B cell (primary cell): ENCODE measurements around the gene PTPRQ. TPM values are rescaled to one million over a fixed set of nuclear protein-coding genes. Genes with fewer than 3 reads are reported as not detected.

Source experiments
- ATAC-seq: fragments of 200-7000 bp; cut with Tn5 transposase; one replicate; pipeline ENCODE4 v1.10.0; 2021; ENCODE audit warnings: low read depth, mild to moderate bottlenecking, moderate number of reproducible peaks, moderate library complexity
- CTCF ChIA-PET: fragments of 350-600 bp; sonication (Branson Sonifier 250); formaldehyde crosslinking; loops from one replicate; lab custom pipeline; 2021; ENCODE audit warnings: antibody characterized with exemption, inconsistent platforms; lab: Charles Lee
- POLR2A ChIA-PET: fragments of 350-600 bp; sonication (Branson Sonifier 250); formaldehyde crosslinking; loops from one replicate; lab custom pipeline; 2021; ENCODE audit warnings: antibody characterized with exemption; lab: Charles Lee
- DNase-seq: peaks from one replicate; pipeline ENCODE4 v3.0.0; 2013
- H2AFZ ChIP-seq: 2 replicates; pipeline ENCODE4 v1.6.1; 2012; ENCODE audit warnings: mild to moderate bottlenecking, low read depth, low read length; ENCODE audit not compliant: insufficient read depth, poor library complexity, severe bottlenecking
- H3K27ac ChIP-seq, 2 donors: 1 replicate in 1 of 2; 2 replicates in 1 of 2; pipeline ENCODE4 v1.5.1; 2012 to 2013; ENCODE audit warnings: low read length in 2 of 2, mild to moderate bottlenecking in 2 of 2, moderate library complexity in 1 of 2
- H3K27me3 ChIP-seq, 4 experiments: fragments of 200-600 bp in 1 of 4; sonication (generic) in 1 of 4; replicated peaks in 1 of 4; 1 replicate in 2 of 4; 2 replicates in 2 of 4; pipeline versions ENCODE4 v1.6.1 to v1.7.0; 2013 to 2016; ENCODE audit warnings: low read length in 3 of 4, mild to moderate bottlenecking in 2 of 4, mixed read lengths in 1 of 4, moderate library complexity in 1 of 4; ENCODE audit not compliant: insufficient read depth in 4 of 4, control insufficient read depth in 3 of 4; ENCODE audit errors: control extremely low read depth in 1 of 4
- H3K36me3 ChIP-seq, 2 experiments: replicated peaks in 1 of 2; 1 replicate in 1 of 2; 2 replicates in 1 of 2; pipeline versions ENCODE4 v1.6.1 to v1.7.1; 2013; ENCODE audit warnings: low read length in 1 of 2; ENCODE audit not compliant: insufficient read depth in 2 of 2, control insufficient read depth in 1 of 2; ENCODE audit errors: control extremely low read depth in 1 of 2, extremely low read depth in 1 of 2
- H3K4me1 ChIP-seq, 2 donors: fragments of 200-600 bp in 1 of 2; sonication (generic) in 1 of 2; 1 replicate in 1 of 2; 2 replicates in 1 of 2; pipeline versions ENCODE4 v1.5.1 to v1.6.1; 2013 to 2017; ENCODE audit warnings: low read length in 2 of 2; ENCODE audit not compliant: control insufficient read depth in 2 of 2, insufficient read depth in 2 of 2
- H3K4me2 ChIP-seq: replicated peaks from 2 replicates; pipeline ENCODE3; 2012; ENCODE audit warnings: mild to moderate bottlenecking, low read depth, low read length; ENCODE audit not compliant: poor library complexity, severe bottlenecking
- H3K4me3 ChIP-seq, 5 experiments: fragments of 200-600 bp in 1 of 5; sonication (generic) in 1 of 5; 1 replicate in 3 of 5; 2 replicates in 2 of 5; pipeline versions ENCODE4 v1.5.1 to v1.7.0; 2011 to 2016; ENCODE audit warnings: low read length in 4 of 5, mild to moderate bottlenecking in 4 of 5, low read depth in 2 of 5, control low read depth in 1 of 5, moderate library complexity in 1 of 5; ENCODE audit not compliant: insufficient read depth in 1 of 5; ENCODE audit errors: control extremely low read depth in 1 of 5, extremely low read depth in 1 of 5
- H3K79me2 ChIP-seq: fragments of 200-600 bp; sonication (generic); one replicate; pipeline ENCODE4 v1.6.0; 2016; ENCODE audit warnings: low read length; ENCODE audit not compliant: control insufficient read depth, insufficient read depth
- H3K9ac ChIP-seq: fragments of 200-600 bp; sonication (generic); 2 replicates; pipeline ENCODE4 v1.6.1; 2017; ENCODE audit warnings: mild to moderate bottlenecking, low read length, moderate library complexity
- H3K9me3 ChIP-seq, 3 donors: one replicate each; pipeline versions ENCODE4 v1.6.1 to v1.7.1; 2013; ENCODE audit warnings: low read length in 2 of 3; ENCODE audit not compliant: control insufficient read depth in 2 of 3, insufficient read depth in 1 of 3; ENCODE audit errors: control extremely low read depth in 1 of 3
- H4K20me1 ChIP-seq: 2 replicates; pipeline ENCODE4 v1.6.0; 2012; ENCODE audit warnings: mild to moderate bottlenecking, low read length; ENCODE audit not compliant: insufficient read depth, control insufficient read depth, poor library complexity, severe bottlenecking
- H3K27ac Mint-ChIP-seq: one replicate; pipeline ENCODE4 v1.8.0; 2021; ENCODE audit warnings: mixed read lengths
- H3K27me3 Mint-ChIP-seq: one replicate; pipeline ENCODE4 v1.8.0; 2021; ENCODE audit warnings: mixed read lengths
- H3K4me1 Mint-ChIP-seq: one replicate; pipeline ENCODE4 v1.8.0; 2021; ENCODE audit warnings: mixed read lengths
- H3K4me3 Mint-ChIP-seq: one replicate; pipeline ENCODE4 v1.8.0; 2021; ENCODE audit warnings: mixed read lengths
- H3K9me3 Mint-ChIP-seq: one replicate; pipeline ENCODE4 v1.8.0; 2022; ENCODE audit warnings: mixed read lengths; ENCODE audit not compliant: insufficient read depth
- CTCF ChIP-seq: fragments of 200-600 bp; IDR thresholded peaks from one replicate; pipeline ENCODE4 v1.8.0; 2022; ENCODE audit warnings: antibody characterized with exemption, mild to moderate bottlenecking
- EZH2 ChIP-seq: IDR thresholded peaks from 2 replicates; pipeline ENCODE4 v1.6.1; 2012; ENCODE audit warnings: borderline replicate concordance, low read depth, mild to moderate bottlenecking, moderate library complexity, low read length; ENCODE audit not compliant: insufficient read depth, poor library complexity, severe bottlenecking
- WGBS: methylation state at CpG from one replicate; pipeline ENCODE4 v1.1.5; 2013; ENCODE audit warnings: missing lambda C conversion rate; ENCODE audit not compliant: insufficient coverage; 5-methylcytosine and 5-hydroxymethylcytosine counted together
- intact Hi-C: fragments of 100-400 bp; cut with micrococcal nuclease; formaldehyde crosslinking; loops from one replicate; pipeline ENCODE4 v1.10.0; 2022
- polyA plus RNA-seq: library from polyadenylated mRNA; depleted of rRNA; stranded (reverse); fragments of >200 nt; gene quantifications from 2 replicates; pipeline ENCODE4 v1.2.3, GENCODE V29; 2012
- total RNA-seq, 2 donors: library from RNA; stranded (reverse); fragments of 120-200 nt in 1 of 2; gene quantifications; 1 replicate in 1 of 2; 2 replicates in 1 of 2; pipeline versions ENCODE4 v1.2.3 to v1.2.4, GENCODE V29; 2013 to 2022

PTPRQ gene
- total and polyA plus RNA-seq, 2 donors (not counting 1 experiment from before 2014, with no cell fraction given), result not detected

- Histone ChIP-seq H3K27ac (no peak overlapping the region), H3K9me3 (no peaks in the 10 kb centered on the region), H3K79me2 (no peaks in the 10 kb centered on the region), H2AFZ (no peak overlapping the region), H4K20me1 (no peaks in the 10 kb centered on the region), H3K27me3 (no peaks in the 10 kb centered on the region), H3K4me3 (no peak overlapping the region), H3K4me1 (no peaks in the 10 kb centered on the region), H3K36me3 (no peaks in the 10 kb centered on the region), H3K9ac (no peak overlapping the region), H3K4me2 (no peak overlapping the region)
- Mint-ChIP-seq H3K27ac (no peak overlapping the region), H3K27me3 (no peaks in the 10 kb centered on the region), H3K9me3 (no peaks in the 10 kb centered on the region), H3K4me3 (no peak overlapping the region), H3K4me1 (peaks cover 4% of the 10 kb centered on the region)
- WGBS, result no CpG with 5 or more reads among the region's 2 CpGs
- intact Hi-C loops, result no loop called here
- CTCF ChIA-PET, result no interaction called here
- DNase-seq, result no peak
- POLR2A ChIA-PET, result no interaction called here
- no peak for ATAC-seq
- no peak for TF ChIP-seq EZH2
Measured at GRCh38 chr12:80484746-80485145, 40.7 kb downstream of the PTPRQ start.

- no peak for ATAC-seq
- no peak overlapping the region for H3K4me2 ChIP-seq
- WGBS, result 86% methylated on average over 3 of the region's 5 CpGs
Measured at GRCh38 chr12:80485222-80485987, 41.4 kb downstream of the PTPRQ start.

More at GRCh38 chr12:80485222-80485987, 41.4 kb downstream of the PTPRQ start:
- no peaks in the 10 kb centered on the region for H4K20me1 ChIP-seq
- H3K9me3 ChIP-seq, result no peaks in the 10 kb centered on the region
- Mint-ChIP-seq H3K4me3 (no peak overlapping the region), H3K4me1 (peaks cover 4% of the 10 kb centered on the region), H3K27me3 (no peaks in the 10 kb centered on the region), H3K9me3 (no peaks in the 10 kb centered on the region), H3K27ac (peak overlapping the region; percentile 32)
- H3K4me3 ChIP-seq, result no peak overlapping the region
- H3K27ac ChIP-seq, result no peak overlapping the region
- ChIA-PET POLR2A (no interaction called here), CTCF (no interaction called here)
- no peak for TF ChIP-seq CTCF
- TF ChIP-seq EZH2, result no peak
- intact Hi-C loops, result no loop called here
- H3K36me3 ChIP-seq, result no peaks in the 10 kb centered on the region
- H3K27me3 ChIP-seq, result no peaks in the 10 kb centered on the region
- H3K9ac ChIP-seq, result no peak overlapping the region
- no peaks in the 10 kb centered on the region for H3K4me1 ChIP-seq
- no peak for DNase-seq
- no peak overlapping the region for H2AFZ ChIP-seq
- H3K79me2 ChIP-seq, result no peaks in the 10 kb centered on the region
